22Rv1 (cell line): ENCODE data around the gene MADD.

Experiments used
- CTCF ChIP-seq: fragments of 450-650 bp; IDR thresholded peaks from 2 replicates; pipeline ENCODE4 v1.5.1; 2017; ENCODE audit warnings: mild to moderate bottlenecking
- ZFX ChIP-seq: fragments of 450-650 bp; IDR thresholded peaks from 2 replicates; pipeline ENCODE4 v1.6.1; 2017; ENCODE audit warnings: antibody characterized with exemption, borderline replicate concordance

GRCh38 chr11:47271961-47272661 is 2.2 kb downstream of the MADD start:
- TF ChIP-seq CTCF (no peak), ZFX (no peak)
